Measurements from ENCODE around the gene ZNF512.
A peak's percentile ranks its signal among the peaks of the same experiment; 100 is the strongest.
"Not testable (repeated sequence)": the region's sequence is repeated elsewhere in the genome, so short reads cannot be mapped to it uniquely, and the experiment has no call there.

Gene ZNF512, protein sequence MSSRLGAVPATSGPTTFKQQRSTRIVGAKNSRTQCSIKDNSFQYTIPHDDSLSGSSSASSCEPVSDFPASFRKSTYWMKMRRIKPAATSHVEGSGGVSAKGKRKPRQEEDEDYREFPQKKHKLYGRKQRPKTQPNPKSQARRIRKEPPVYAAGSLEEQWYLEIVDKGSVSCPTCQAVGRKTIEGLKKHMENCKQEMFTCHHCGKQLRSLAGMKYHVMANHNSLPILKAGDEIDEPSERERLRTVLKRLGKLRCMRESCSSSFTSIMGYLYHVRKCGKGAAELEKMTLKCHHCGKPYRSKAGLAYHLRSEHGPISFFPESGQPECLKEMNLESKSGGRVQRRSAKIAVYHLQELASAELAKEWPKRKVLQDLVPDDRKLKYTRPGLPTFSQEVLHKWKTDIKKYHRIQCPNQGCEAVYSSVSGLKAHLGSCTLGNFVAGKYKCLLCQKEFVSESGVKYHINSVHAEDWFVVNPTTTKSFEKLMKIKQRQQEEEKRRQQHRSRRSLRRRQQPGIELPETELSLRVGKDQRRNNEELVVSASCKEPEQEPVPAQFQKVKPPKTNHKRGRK

GRCh38 chr2:27582695-27583389 lies at the start of gene ZNF512:
Gene ZNF512, plus strand, starts transcription at chr2:27583042. Its CDS starts 71 bp downstream, at chr2:27583113.
- peak within 1 kb of the TSS; percentile 71 for H3K27ac ChIP-seq
- TF ChIP-seq ZFX (IDR thresholded peaks at IDR 0.05; ENCODE audit: borderline replicate concordance) (no peak), CTCF (IDR thresholded peaks at IDR 0.05) (no peak)

GRCh38 chr2:27537287-27537686 lies 45.6 kb upstream of the ZNF512 start:
- TF ChIP-seq CTCF (IDR thresholded peaks at IDR 0.05), result no peak
- TF ChIP-seq ZFX (IDR thresholded peaks at IDR 0.05; ENCODE audit: borderline replicate concordance), result no peak
- no peak overlapping the region for H3K27ac ChIP-seq

GRCh38 chr2:27538839-27539450 lies 43.9 kb upstream of the ZNF512 start:
- not testable (repeated sequence) for H3K27ac ChIP-seq

- H3K27ac ChIP-seq, result not testable (repeated sequence)
These were observed 43.2 kb upstream of the ZNF512 start for GRCh38 chr2:27539649-27540048.

DNA sequence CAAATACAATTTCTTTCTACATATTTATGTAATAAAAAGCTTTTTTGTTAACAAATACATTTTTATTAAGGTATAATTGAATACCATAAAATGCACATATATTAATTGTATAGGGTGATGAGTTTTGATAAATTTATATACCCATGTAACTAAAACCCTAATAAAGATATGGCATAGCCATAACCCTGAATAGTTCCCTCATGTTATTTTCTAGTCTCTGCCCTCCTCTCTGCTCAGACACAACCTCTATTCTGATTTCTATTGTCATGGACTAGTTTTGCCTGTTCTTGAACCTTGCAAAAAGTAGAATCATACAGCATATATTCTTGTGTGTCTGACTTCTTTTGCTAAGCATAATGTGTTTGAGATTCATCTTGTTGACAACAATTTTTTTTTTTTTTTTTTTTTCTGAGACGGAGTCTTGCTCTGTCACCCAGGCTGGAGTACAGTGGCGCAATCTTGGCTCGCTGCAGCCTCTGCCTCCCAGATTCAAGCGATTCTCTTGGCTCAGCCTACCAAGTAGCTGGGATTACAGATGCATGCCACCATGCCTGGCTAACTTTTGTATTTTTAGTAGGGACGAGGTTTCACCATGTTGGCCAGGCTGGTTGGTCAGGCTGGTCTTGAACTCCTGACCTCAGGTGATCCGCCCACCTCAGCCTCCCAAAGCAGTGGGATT lies 38.6 kb upstream of the ZNF512 start:
- TF ChIP-seq ZFX (IDR thresholded peaks at IDR 0.05; ENCODE audit: borderline replicate concordance) (no peak), CTCF (IDR thresholded peaks at IDR 0.05) (no peak)
- no peak overlapping the region for H3K27ac ChIP-seq

DNA sequence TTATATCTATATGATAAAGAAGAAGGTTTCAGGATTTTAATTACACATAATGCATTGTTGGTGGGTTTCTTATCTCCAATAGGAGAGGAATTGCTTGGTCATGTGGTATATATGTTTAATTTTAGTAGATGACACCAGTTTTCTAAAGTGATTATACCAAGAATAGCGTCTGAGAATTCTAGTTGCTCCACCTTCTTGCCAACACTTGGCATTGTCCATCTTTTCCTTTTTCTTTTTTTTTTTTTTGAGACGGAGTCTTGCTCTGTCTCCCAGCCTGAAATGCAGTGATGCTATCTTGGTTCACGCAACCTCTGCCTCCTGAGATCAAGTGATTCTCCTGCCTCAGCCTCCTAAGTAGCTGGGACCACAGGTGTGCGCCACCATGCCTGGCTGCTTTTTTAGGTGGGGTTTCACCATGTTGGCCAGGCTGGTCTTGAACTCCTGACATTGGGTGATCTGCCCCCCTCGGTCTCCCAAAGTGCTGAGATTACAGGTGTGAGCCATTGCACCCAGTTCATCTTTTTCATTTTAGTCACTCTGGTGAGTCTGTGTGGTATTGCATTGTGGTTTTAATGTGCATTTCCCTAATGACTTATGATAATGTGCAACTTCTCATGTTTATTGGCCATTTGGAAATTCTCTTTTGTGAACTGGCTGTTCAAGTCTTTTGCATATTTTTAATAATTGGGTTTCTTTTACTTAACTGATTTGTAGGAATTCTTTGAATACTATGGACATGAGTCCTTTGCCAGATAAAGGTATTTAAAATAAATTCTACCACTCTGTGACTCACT lies 37.3 kb upstream of the ZNF512 start:
- no peak for TF ChIP-seq CTCF (IDR thresholded peaks at IDR 0.05)
- TF ChIP-seq ZFX (IDR thresholded peaks at IDR 0.05; ENCODE audit: borderline replicate concordance), result no peak

DNA sequence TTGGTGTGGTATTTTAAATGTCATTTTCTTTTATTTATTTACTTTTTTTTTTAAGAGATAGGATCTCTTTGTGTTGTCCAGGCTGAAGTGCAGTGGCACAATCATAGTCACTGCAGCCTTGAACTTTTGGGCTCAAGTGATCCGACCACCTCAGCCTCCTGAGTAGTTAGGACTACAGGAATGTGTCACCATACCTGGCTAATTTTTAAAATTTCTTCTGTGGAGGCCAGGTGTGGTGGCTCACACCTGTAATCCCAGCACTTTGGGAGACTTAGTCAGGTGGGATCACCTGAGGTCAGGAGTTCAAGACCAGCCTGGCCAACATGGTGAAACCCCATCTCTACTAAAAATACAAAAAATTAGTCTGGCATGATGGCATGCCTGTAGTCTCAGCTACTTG lies 33.5 kb upstream of the ZNF512 start:
- TF ChIP-seq ZFX (IDR thresholded peaks at IDR 0.05; ENCODE audit: borderline replicate concordance) (no peak), CTCF (IDR thresholded peaks at IDR 0.05) (no peak)
- no peak overlapping the region for H3K27ac ChIP-seq

More for the DNA sequence above, 37.3 kb upstream of the ZNF512 start:
- H3K27ac ChIP-seq, result no peak overlapping the region

Measured in 22Rv1 (cell line).